ENCODE results near the gene PRDM7. TPM values are rescaled to one million over a fixed set of nuclear protein-coding genes. Genes with fewer than 3 reads are reported as not detected.

The PRDM7 gene
- total and polyA plus RNA-seq, 2 of the 8 experiments (the other 6 are each of a cell fraction or from before 2014, with no cell fraction given), result 0.02 TPM; not detected in 1

DNA sequence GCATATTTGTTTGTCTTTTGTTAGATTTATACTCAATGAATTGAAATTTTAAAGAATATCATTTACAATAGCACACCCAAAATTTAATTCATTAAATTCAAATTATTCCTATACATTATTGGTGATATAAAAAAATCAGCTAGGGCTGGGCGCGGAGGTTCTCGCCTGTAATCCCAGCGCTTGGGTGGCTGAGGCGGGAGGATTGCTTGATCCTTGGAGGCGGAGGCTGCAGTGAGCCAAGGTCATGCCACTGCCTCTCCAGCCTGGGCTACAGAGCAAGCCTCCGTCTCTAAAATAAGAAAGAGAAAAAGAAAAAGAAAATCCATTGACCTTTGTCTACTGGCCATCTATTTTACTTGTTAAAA, 4.5 kb upstream of the PRDM7 start:
- H3K4me2 ChIP-seq (ENCODE audit: insufficient read depth in 1 of 2, low read depth in 2 of 2, low read length in 2 of 2), result no peak overlapping the region
- H3K14ac ChIP-seq (ENCODE audit: insufficient read length), result no peak overlapping the region
- FAIRE-seq (no peak), DNase-seq (ENCODE audit: low read depth in 1 of 2, low spot score in 2 of 2) (no peak)
- H2BK20ac ChIP-seq (ENCODE audit: low read length), result no peak overlapping the region
- no peaks in the 10 kb centered on the region for H3K23me2 ChIP-seq (ENCODE audit: low read depth, low read length)
- no peak overlapping the region for H2BK12ac ChIP-seq (ENCODE audit: low read depth, low read length)
- H3K4ac ChIP-seq (replicated peaks; ENCODE audit: insufficient read length, low read depth, low read length), result no peak overlapping the region
- H2AFZ ChIP-seq (ENCODE audit: low read length), result no peak overlapping the region
- no peak overlapping the region for H2BK15ac ChIP-seq (ENCODE audit: low read length)
- no peak overlapping the region for H2BK120ac ChIP-seq (replicated peaks; ENCODE audit: low read depth, low read length)
- H3K36me3 ChIP-seq (ENCODE audit: control insufficient read depth in 2 of 4, insufficient read depth in 4 of 4, low read length in 3 of 4), result no peaks in the 10 kb centered on the region
- H3K4me1 ChIP-seq (replicated peaks in 1 of 4; ENCODE audit: control insufficient read depth in 3 of 4, insufficient read depth in 4 of 4, low read length in 3 of 4), result peaks cover 0 to 6% (median under 1%) of the 10 kb centered on the region in 4 experiments; a peak in 2 of 7 replicates
- no peak overlapping the region for H2BK5ac ChIP-seq (ENCODE audit: low read depth, low read length)
- no peak for TF ChIP-seq YY1 (IDR thresholded peaks at IDR 0.05; ENCODE audit: low read depth, low read length)
- no peak for TF ChIP-seq TAF1 (IDR thresholded peaks at IDR 0.05; ENCODE audit: low read depth, low read length)
- TF ChIP-seq EGR1 (IDR thresholded peaks at IDR 0.05; ENCODE audit: borderline replicate concordance, low read depth, low read length), result no peak
- no peak for TF ChIP-seq SUZ12 (IDR thresholded peaks at IDR 0.05; ENCODE audit: low read length)
- no peak for TF ChIP-seq ATF3 (IDR thresholded peaks at IDR 0.05; ENCODE audit: insufficient read depth, low read depth, low read length)
- ChIA-PET CTCF (ENCODE audit: partially characterized antibody) (interaction anchor here (0.7 to 2.2 kb wide), 9 partner anchors 9 to 82 kb away, joined by 3 to 7 read pairs (median 4); no protein-coding TSS in a partner anchor), POLR2A (ENCODE audit: partially characterized antibody) (no interaction called here)
- no peak overlapping the region; the same call in 1 of the 2 replicates for H4K8ac ChIP-seq (ENCODE audit: extremely low read depth, insufficient read depth, low read length)
- H4K20me1 ChIP-seq (replicated peaks in 1 of 2; ENCODE audit: control insufficient read depth in 1 of 2, insufficient read depth in 2 of 2, low read length in 2 of 2), result no peaks in the 10 kb centered on the region
- peaks cover 6 to 12% of the 10 kb centered on the region in 2 experiments; a peak in 3 of 4 replicates for H3K9me3 ChIP-seq (ENCODE audit: insufficient read depth in 2 of 2, low read depth in 1 of 2, low read length in 1 of 2)
- WGBS, 2 experiments (ENCODE audit: extremely low coverage in 1 of 2, insufficient coverage in 1 of 2, insufficient read length in 1 of 2, insufficient replicate concordance in 2 of 2, low coverage in 1 of 2, low lambda C conversion rate in 2 of 2, missing lambda C conversion rate in 1 of 2), result 54% methylated on average over 7 of the region's 7 CpGs; no CpG with 5 or more reads in 1 of the 2 experiments
- no peak overlapping the region for H3K18ac ChIP-seq (ENCODE audit: extremely low read depth, low read length)
- no peak overlapping the region for H4K5ac ChIP-seq (ENCODE audit: insufficient read length, low read depth, low read length)
- no peaks in the 10 kb centered on the region for H3K79me1 ChIP-seq (ENCODE audit: low read depth, low read length)
- H3K27me3 ChIP-seq (replicated peaks in 1 of 4; ENCODE audit: control insufficient read depth in 3 of 4, extremely low read depth in 1 of 4, insufficient read depth in 3 of 4, low read length in 3 of 4), result peaks cover 0 to 9% (median 7%) of the 10 kb centered on the region in 4 experiments; a peak in 4 of 7 replicates
- no peaks in the 10 kb centered on the region for H3K79me2 ChIP-seq (ENCODE audit: control insufficient read depth in 1 of 2, insufficient read depth in 2 of 2, low read length in 2 of 2)
- H3K9ac ChIP-seq (replicated peaks in 1 of 4; ENCODE audit: extremely low read depth in 1 of 4, low read depth in 3 of 4, low read length in 3 of 4), result no peak overlapping the region
- H3K27ac ChIP-seq (ENCODE audit: low read depth, low read length), result no peak overlapping the region
- no peak overlapping the region for H3K23ac ChIP-seq (ENCODE audit: insufficient read length)
- H3K4me3 ChIP-seq (ENCODE audit: extremely low read depth in 1 of 4, insufficient read depth in 2 of 4, low read depth in 3 of 4, low read length in 4 of 4), result no peak overlapping the region
- no peak overlapping the region for H2AK5ac ChIP-seq (ENCODE audit: low read depth, low read length)
- H4K91ac ChIP-seq (replicated peaks; ENCODE audit: insufficient read length, low read length), result no peak overlapping the region
- no peak overlapping the region for H3K56ac ChIP-seq (replicated peaks; ENCODE audit: insufficient read length, low read depth, low read length)

Measured in H1 (cell line).